HepG2 (cell line): ENCODE results near the gene OBSL1. TPM values are rescaled to one million over a fixed set of nuclear protein-coding genes. Genes with fewer than 3 reads are reported as not detected.

ENCODE experiments used
- ERF ChIP-seq: IDR thresholded peaks from 2 replicates; pipeline ENCODE4 v1.6.1; 2018; ENCODE audit warnings: missing biosample characterization, missing genetic modification reagents
- FOXC1 ChIP-seq: sonication (generic); formaldehyde crosslinking; IDR thresholded peaks from 2 replicates; pipeline ENCODE4 v1.8.0; 2022; ENCODE audit warnings: mild to moderate bottlenecking, missing genetic modification reagents, borderline replicate concordance
- GABPB1 ChIP-seq: IDR thresholded peaks from 2 replicates; pipeline ENCODE4 v1.6.1; 2016; ENCODE audit warnings: mild to moderate bottlenecking, missing genetic modification reagents, moderate library complexity, missing compliant biosample characterization
- GPN1 ChIP-seq: sonication (generic); formaldehyde crosslinking; IDR thresholded peaks from 2 replicates; pipeline ENCODE4 v1.5.1; 2020; ENCODE audit warnings: missing genetic modification reagents, borderline replicate concordance
- HNF1B ChIP-seq: sonication (generic); formaldehyde crosslinking; IDR thresholded peaks from 2 replicates; pipeline ENCODE4 v1.5.1; 2020; ENCODE audit warnings: mild to moderate bottlenecking, moderate library complexity, missing genetic modification reagents
- MIXL1 ChIP-seq: IDR thresholded peaks from 2 replicates; pipeline ENCODE4 v1.6.1; 2016
- NFKB2 ChIP-seq: sonication (generic); formaldehyde crosslinking; IDR thresholded peaks from 2 replicates; pipeline ENCODE4 v1.4.0; 2020; ENCODE audit warnings: missing genetic modification reagents, borderline replicate concordance
- NFRKB ChIP-seq: fragments of 450-650 bp; IDR thresholded peaks from 2 replicates; pipeline ENCODE4 v1.6.1; 2017
- SATB2 ChIP-seq: sonication (generic); formaldehyde crosslinking; IDR thresholded peaks from 2 replicates; pipeline ENCODE4 v1.5.0; 2020; ENCODE audit warnings: missing genetic modification reagents
- SETDB1 ChIP-seq: sonication (generic); formaldehyde crosslinking; IDR thresholded peaks from 2 replicates; pipeline ENCODE4 v1.5.1; 2020; ENCODE audit warnings: missing genetic modification reagents, mild to moderate bottlenecking, borderline replicate concordance
- SNRNP70 ChIP-seq: fragments of 200-400 bp; formaldehyde crosslinking; IDR thresholded peaks from 2 replicates; pipeline ENCODE4 v1.6.1; 2017; ENCODE audit warnings: mild to moderate bottlenecking, low read depth, low read length, moderate library complexity
- SYNCRIP ChIP-seq: fragments of 200-400 bp; formaldehyde crosslinking; IDR thresholded peaks from 2 replicates; pipeline ENCODE4 v1.6.1; 2018; ENCODE audit warnings: mild to moderate bottlenecking, low read depth, low read length; ENCODE audit not compliant: insufficient read depth
- TAF15 ChIP-seq: fragments of 200-400 bp; formaldehyde crosslinking; IDR thresholded peaks from one replicate; pipeline ENCODE4 v1.6.1; 2018; ENCODE audit warnings: mild to moderate bottlenecking, low read depth, low read length; ENCODE audit not compliant: poor library complexity, severe bottlenecking
- ZBTB4 ChIP-seq: sonication (generic); formaldehyde crosslinking; IDR thresholded peaks from 2 replicates; pipeline ENCODE4 v1.4.0; 2020; ENCODE audit warnings: missing genetic modification reagents, mild to moderate bottlenecking, borderline replicate concordance
- ZBTB7B ChIP-seq: sonication (generic); formaldehyde crosslinking; IDR thresholded peaks from 2 replicates; pipeline ENCODE4 v1.4.0; 2020; ENCODE audit warnings: missing genetic modification reagents
- ZNF121 ChIP-seq: sonication (generic); formaldehyde crosslinking; IDR thresholded peaks from 2 replicates; pipeline ENCODE4 v1.5.0; 2020; ENCODE audit warnings: mild to moderate bottlenecking, missing genetic modification reagents
- ZNF230 ChIP-seq: sonication (generic); formaldehyde crosslinking; IDR thresholded peaks from 2 replicates; pipeline ENCODE4 v1.4.0; 2020; ENCODE audit warnings: mild to moderate bottlenecking, missing genetic modification reagents
- ZNF251 ChIP-seq: sonication (generic); formaldehyde crosslinking; IDR thresholded peaks from 2 replicates; pipeline ENCODE4 v1.9.0; 2021; ENCODE audit warnings: mild to moderate bottlenecking, missing genetic modification reagents
- ZNF33A ChIP-seq: sonication (generic); formaldehyde crosslinking; IDR thresholded peaks from 2 replicates; pipeline ENCODE4 v1.5.1; 2020; ENCODE audit warnings: missing genetic modification reagents, mild to moderate bottlenecking, moderate library complexity, borderline replicate concordance
- ZNF891 ChIP-seq: sonication (generic); formaldehyde crosslinking; IDR thresholded peaks from 2 replicates; pipeline ENCODE4 v1.5.0; 2020; ENCODE audit warnings: mild to moderate bottlenecking, missing genetic modification reagents
- polyA plus RNA-seq, 8 experiments: library from polyadenylated mRNA; depleted of rRNA in 3 of 8; stranded (reverse) in 7 of 8; unstranded in 1 of 8; fragments of >200 nt; fragmentation: Illumina TruSeq in 4 of 8; extraction: Trizol in 4 of 8; gene quantifications; 2 replicates each; pipeline versions ENCODE4 v1.2.1 to v1.2.3, GENCODE V29; 2011 to 2016; ENCODE audit warnings: low read depth in 4 of 8, missing spikeins in 1 of 8, mixed read lengths in 1 of 8; ENCODE audit not compliant: insufficient read depth in 1 of 8
- total RNA-seq, 5 experiments: library from RNA; depleted of rRNA; stranded (reverse); fragments of >200 nt; fragmentation: Illumina TruSeq; extraction: Trizol; gene quantifications; 2 replicates each; pipeline ENCODE4 v1.2.3, GENCODE V29; 2016; ENCODE audit warnings: low read depth in 1 of 5
- TF ChIP-seq, protein P1 (sequence below): sonication (generic); formaldehyde crosslinking; conservative IDR thresholded peaks from 2 replicates; pipeline ENCODE4 v1.8.0; 2022; ENCODE audit warnings: missing genetic modification reagents
- TF ChIP-seq, protein P2 (sequence below): sonication (generic); formaldehyde crosslinking; IDR thresholded peaks from 2 replicates; pipeline ENCODE4 v1.9.0; 2021; ENCODE audit warnings: missing genetic modification reagents, mild to moderate bottlenecking, borderline replicate concordance

Gene OBSL1
- total and polyA plus RNA-seq, 2 of the 13 experiments (the other 11 are each of a cell fraction or from before 2014, with no cell fraction given): 86.7 to 218 TPM

- TF ChIP-seq, protein P1, sequence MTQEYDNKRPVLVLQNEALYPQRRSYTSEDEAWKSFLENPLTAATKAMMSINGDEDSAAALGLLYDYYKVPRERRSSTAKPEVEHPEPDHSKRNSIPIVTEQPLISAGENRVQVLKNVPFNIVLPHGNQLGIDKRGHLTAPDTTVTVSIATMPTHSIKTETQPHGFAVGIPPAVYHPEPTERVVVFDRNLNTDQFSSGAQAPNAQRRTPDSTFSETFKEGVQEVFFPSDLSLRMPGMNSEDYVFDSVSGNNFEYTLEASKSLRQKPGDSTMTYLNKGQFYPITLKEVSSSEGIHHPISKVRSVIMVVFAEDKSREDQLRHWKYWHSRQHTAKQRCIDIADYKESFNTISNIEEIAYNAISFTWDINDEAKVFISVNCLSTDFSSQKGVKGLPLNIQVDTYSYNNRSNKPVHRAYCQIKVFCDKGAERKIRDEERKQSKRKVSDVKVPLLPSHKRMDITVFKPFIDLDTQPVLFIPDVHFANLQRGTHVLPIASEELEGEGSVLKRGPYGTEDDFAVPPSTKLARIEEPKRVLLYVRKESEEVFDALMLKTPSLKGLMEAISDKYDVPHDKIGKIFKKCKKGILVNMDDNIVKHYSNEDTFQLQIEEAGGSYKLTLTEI (CRISPR knock-in tag): no peak
- no peak for TF ChIP-seq ZNF121 (CRISPR knock-in tag)
- no peak for TF ChIP-seq SETDB1 (CRISPR knock-in tag)
- peak; percentile 54 for TF ChIP-seq ZNF230 (CRISPR knock-in tag)
- TF ChIP-seq HNF1B (CRISPR knock-in tag): peak; percentile 75
- TF ChIP-seq NFKB2 (CRISPR knock-in tag): peak; percentile 97
- no peak for TF ChIP-seq SNRNP70
- TF ChIP-seq ZBTB7B: peak; percentile 37; the same call in 1 of the 2 replicates
- no peak for TF ChIP-seq MIXL1
- no peak; the same call in 1 of the 2 replicates for TF ChIP-seq SATB2 (CRISPR knock-in tag)
- no peak for TF ChIP-seq ZNF251 (CRISPR knock-in tag)
- TF ChIP-seq SYNCRIP: no peak
- peak; percentile 90 for TF ChIP-seq ERF (CRISPR knock-in tag)
- TF ChIP-seq, protein P2, sequence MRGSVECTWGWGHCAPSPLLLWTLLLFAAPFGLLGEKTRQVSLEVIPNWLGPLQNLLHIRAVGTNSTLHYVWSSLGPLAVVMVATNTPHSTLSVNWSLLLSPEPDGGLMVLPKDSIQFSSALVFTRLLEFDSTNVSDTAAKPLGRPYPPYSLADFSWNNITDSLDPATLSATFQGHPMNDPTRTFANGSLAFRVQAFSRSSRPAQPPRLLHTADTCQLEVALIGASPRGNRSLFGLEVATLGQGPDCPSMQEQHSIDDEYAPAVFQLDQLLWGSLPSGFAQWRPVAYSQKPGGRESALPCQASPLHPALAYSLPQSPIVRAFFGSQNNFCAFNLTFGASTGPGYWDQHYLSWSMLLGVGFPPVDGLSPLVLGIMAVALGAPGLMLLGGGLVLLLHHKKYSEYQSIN (CRISPR knock-in tag): no peak
- TF ChIP-seq FOXC1 (CRISPR knock-in tag): no peak; the same call in 1 of the 2 replicates
- TF ChIP-seq ZNF33A: no peak
- TF ChIP-seq TAF15: peak; percentile 91
- TF ChIP-seq GABPB1 (CRISPR knock-in tag): peak; percentile 96
- no peak for TF ChIP-seq GPN1 (CRISPR knock-in tag)
- peak; percentile 81; the same call in 1 of the 2 replicates for TF ChIP-seq ZBTB4 (CRISPR knock-in tag)
- no peak for TF ChIP-seq ZNF891
- TF ChIP-seq NFRKB: no peak
Observed at GRCh38 chr2:219543596-219544358, 27.6 kb downstream of the OBSL1 start, which contains the start of the genes CHPF and TMEM198 (continued).
